HG02938 (cell line): ENCODE results near the gene MECP2.

Source experiments
- ATAC-seq: cut with Tn5 transposase; IDR thresholded peaks from one replicate; pipeline ENCODE4 v1.9.1; 2021; ENCODE audit warnings: mild to moderate bottlenecking, moderate library complexity; ENCODE audit not compliant: unreplicated experiment

MECP2 gene

GRCh38 chrX:154039577-154039976, 57.9 kb downstream of the MECP2 start:
- ATAC-seq: no peak

- no peak for ATAC-seq
Observed at GRCh38 chrX:154038656-154039055, 58.9 kb downstream of the MECP2 start.

- ATAC-seq: no peak
Observed at GRCh38 chrX:154037754-154038153, 59.8 kb downstream of the MECP2 start.

GRCh38 chrX:154036513-154036912, 61.0 kb downstream of the MECP2 start:
- no peak for ATAC-seq

- no peak for ATAC-seq
Observed at GRCh38 chrX:154033848-154034247, 63.7 kb downstream of the MECP2 start.

- ATAC-seq: no peak
Observed at GRCh38 chrX:154032653-154033052, 64.9 kb downstream of the MECP2 start.

- no peak for ATAC-seq
Observed at GRCh38 chrX:154032160-154032559, 65.4 kb downstream of the MECP2 start.

GRCh38 chrX:154030715-154031305, 66.7 kb downstream of the MECP2 start:
- no peak for ATAC-seq

- ATAC-seq: no peak
Observed at GRCh38 chrX:154030266-154030665, 67.3 kb downstream of the MECP2 start.

GRCh38 chrX:154029439-154029838, 68.1 kb downstream of the MECP2 start:
- ATAC-seq: no peak

GRCh38 chrX:154028502-154029184, 68.9 kb downstream of the MECP2 start:
- ATAC-seq: no peak

GRCh38 chrX:154027986-154028385, 69.5 kb downstream of the MECP2 start:
- no peak for ATAC-seq

- no peak for ATAC-seq
Observed at GRCh38 chrX:154027022-154027402, 70.5 kb downstream of the MECP2 start.

- no peak for ATAC-seq
Observed at GRCh38 chrX:154026136-154027021, 71.1 kb downstream of the MECP2 start.

GRCh38 chrX:154025230-154025629, 72.3 kb downstream of the MECP2 start:
- no peak for ATAC-seq

- ATAC-seq: no peak
Observed at GRCh38 chrX:154024271-154024670, 73.2 kb downstream of the MECP2 start.

- ATAC-seq: no peak
Observed at GRCh38 chrX:154023276-154024000, 74.1 kb downstream of the MECP2 start.

- ATAC-seq: no peak
Observed at GRCh38 chrX:154022108-154022507, 75.4 kb downstream of the MECP2 start.

GRCh38 chrX:154021131-154021611, 76.3 kb downstream of the MECP2 start:
- no peak for ATAC-seq

- ATAC-seq: no peak
Observed at GRCh38 chrX:154020536-154021115, 76.9 kb downstream of the MECP2 start.
